Measurements from ENCODE around the gene SGK1. TPM values are rescaled to one million over a fixed set of nuclear protein-coding genes. Genes with fewer than 3 reads are reported as not detected.

Gene SGK1
- total RNA-seq, 1 donor from 2014 or later, result 7.2 TPM

GRCh38 chr6:134272374-134272773 lies 45.5 kb downstream of the SGK1 start:
- H3K4me1 Mint-ChIP-seq (ENCODE audit: unreplicated experiment), result peaks cover 12% of the 10 kb centered on the region
- no peak for DNase-seq (ENCODE audit: low spot score)
- TF ChIP-seq CTCF (IDR thresholded peaks at IDR 0.05; ENCODE audit: unreplicated experiment), result no peak
- H3K9me3 Mint-ChIP-seq (ENCODE audit: unreplicated experiment), result no peaks in the 10 kb centered on the region
- H3K27me3 Mint-ChIP-seq (ENCODE audit: unreplicated experiment), result peaks cover 6% of the 10 kb centered on the region
- no peaks in the 10 kb centered on the region for H3K36me3 Mint-ChIP-seq (ENCODE audit: low read depth, unreplicated experiment)
- H3K4me3 Mint-ChIP-seq (ENCODE audit: unreplicated experiment), result no peak overlapping the region
- H3K27ac Mint-ChIP-seq (ENCODE audit: unreplicated experiment), result peak overlapping the region; percentile 14

DNA sequence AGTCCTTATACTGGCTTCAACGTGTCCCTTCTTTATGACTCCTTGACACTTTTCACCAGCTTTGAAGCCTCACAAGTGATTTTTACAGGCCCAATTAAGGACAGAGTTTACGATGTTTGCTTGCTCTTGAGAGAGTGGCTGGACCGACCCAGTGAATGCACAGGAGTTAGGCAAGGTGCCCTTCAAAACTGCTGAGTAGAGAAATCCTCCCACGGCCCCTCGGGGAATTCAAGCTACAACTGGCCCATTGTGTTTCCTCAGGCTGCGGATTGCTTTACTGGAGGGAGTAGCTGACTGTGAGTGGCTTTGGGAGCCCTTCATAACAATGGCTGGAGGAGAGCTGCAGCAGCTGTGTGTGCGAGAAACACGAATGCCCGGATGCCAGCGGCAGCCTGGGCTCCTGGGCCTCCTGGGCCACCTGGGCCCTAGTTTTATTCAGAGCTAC lies 50.0 kb downstream of the SGK1 start:
- peak; percentile 19 for DNase-seq (ENCODE audit: low spot score)
- Mint-ChIP-seq H3K4me1 (ENCODE audit: unreplicated experiment) (peaks cover 12% of the 10 kb centered on the region), H3K36me3 (ENCODE audit: low read depth, unreplicated experiment) (no peaks in the 10 kb centered on the region), H3K27ac (ENCODE audit: unreplicated experiment) (peak overlapping the region; percentile 66), H3K4me3 (ENCODE audit: unreplicated experiment) (no peak overlapping the region), H3K27me3 (ENCODE audit: unreplicated experiment) (peaks cover 6% of the 10 kb centered on the region), H3K9me3 (ENCODE audit: unreplicated experiment) (no peaks in the 10 kb centered on the region)
- no peak for TF ChIP-seq CTCF (IDR thresholded peaks at IDR 0.05; ENCODE audit: unreplicated experiment)

- no peak for TF ChIP-seq CTCF (IDR thresholded peaks at IDR 0.05; ENCODE audit: unreplicated experiment)
- no peaks in the 10 kb centered on the region for H3K36me3 Mint-ChIP-seq (ENCODE audit: low read depth, unreplicated experiment)
- H3K27ac Mint-ChIP-seq (ENCODE audit: unreplicated experiment), result no peak overlapping the region
- no peak for DNase-seq (ENCODE audit: low spot score)
- H3K4me3 Mint-ChIP-seq (ENCODE audit: unreplicated experiment), result no peak overlapping the region
- H3K9me3 Mint-ChIP-seq (ENCODE audit: unreplicated experiment), result no peaks in the 10 kb centered on the region
- H3K4me1 Mint-ChIP-seq (ENCODE audit: unreplicated experiment), result peaks cover 9% of the 10 kb centered on the region
- peaks cover 4% of the 10 kb centered on the region for H3K27me3 Mint-ChIP-seq (ENCODE audit: unreplicated experiment)
Measured at GRCh38 chr6:134266776-134267175, 51.1 kb downstream of the SGK1 start.

DNA sequence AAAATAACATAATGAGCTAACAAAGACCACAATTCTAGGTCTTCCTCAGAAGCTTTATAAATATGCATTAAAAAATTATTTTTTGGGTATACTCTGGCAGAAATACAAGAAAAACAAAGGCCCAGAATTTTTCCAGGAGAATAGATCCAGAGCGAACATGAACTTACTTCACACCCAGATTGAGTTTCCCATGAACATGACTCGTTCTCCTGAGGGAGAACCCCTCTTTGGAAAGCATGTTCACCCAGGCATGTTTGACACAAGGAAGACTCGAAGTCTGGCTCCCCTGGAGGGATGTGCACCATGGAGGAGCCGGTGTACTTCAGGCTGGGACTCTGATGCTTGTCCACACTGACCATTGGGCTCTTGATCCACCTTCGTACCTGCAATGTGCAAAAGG lies 56.1 kb downstream of the SGK1 start:
- Mint-ChIP-seq H3K27me3 (ENCODE audit: unreplicated experiment) (no peaks in the 10 kb centered on the region), H3K9me3 (ENCODE audit: unreplicated experiment) (no peaks in the 10 kb centered on the region), H3K36me3 (ENCODE audit: low read depth, unreplicated experiment) (no peaks in the 10 kb centered on the region), H3K4me3 (ENCODE audit: unreplicated experiment) (no peak overlapping the region), H3K4me1 (ENCODE audit: unreplicated experiment) (no peaks in the 10 kb centered on the region), H3K27ac (ENCODE audit: unreplicated experiment) (no peak overlapping the region)
- TF ChIP-seq CTCF (IDR thresholded peaks at IDR 0.05; ENCODE audit: unreplicated experiment), result no peak
- no peak for DNase-seq (ENCODE audit: low spot score)

DNA sequence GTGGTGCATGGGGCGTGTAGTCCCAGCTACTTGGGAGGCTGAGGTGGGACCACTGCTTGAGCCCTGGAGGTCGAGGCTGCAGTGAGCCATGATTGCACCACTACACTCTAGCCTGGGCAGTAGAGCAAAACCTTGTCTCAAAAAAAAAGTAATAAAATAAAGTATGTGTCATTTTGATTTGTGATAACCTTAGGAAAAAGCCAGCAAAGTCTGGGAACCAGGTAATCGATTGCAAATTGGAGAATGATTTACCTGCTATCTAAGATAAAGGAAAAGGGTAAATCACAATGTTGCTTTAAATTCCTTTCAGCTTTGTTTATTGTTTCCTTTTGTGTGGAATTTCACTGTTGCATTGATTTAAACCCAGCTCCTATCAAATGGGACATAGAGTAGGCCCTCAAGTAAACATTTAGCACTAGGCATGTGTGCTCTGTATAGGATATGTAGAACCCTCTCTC lies 59.0 kb downstream of the SGK1 start:
- no peak overlapping the region for H3K27ac Mint-ChIP-seq (ENCODE audit: unreplicated experiment)
- H3K4me3 Mint-ChIP-seq (ENCODE audit: unreplicated experiment), result no peak overlapping the region
- no peaks in the 10 kb centered on the region for H3K27me3 Mint-ChIP-seq (ENCODE audit: unreplicated experiment)
- H3K36me3 Mint-ChIP-seq (ENCODE audit: low read depth, unreplicated experiment), result no peaks in the 10 kb centered on the region
- H3K9me3 Mint-ChIP-seq (ENCODE audit: unreplicated experiment), result no peaks in the 10 kb centered on the region
- TF ChIP-seq CTCF (IDR thresholded peaks at IDR 0.05; ENCODE audit: unreplicated experiment), result no peak
- peaks cover 3% of the 10 kb centered on the region for H3K4me1 Mint-ChIP-seq (ENCODE audit: unreplicated experiment)
- no peak for DNase-seq (ENCODE audit: low spot score)
